ENCODE measurements around the gene RASL10A. TPM values are rescaled to one million over a fixed set of nuclear protein-coding genes. Genes with fewer than 3 reads are reported as not detected.

The RASL10A gene
- polyA plus RNA-seq, 3 donors, result 0.35 to 2.1 (median 0.50) TPM

DNA sequence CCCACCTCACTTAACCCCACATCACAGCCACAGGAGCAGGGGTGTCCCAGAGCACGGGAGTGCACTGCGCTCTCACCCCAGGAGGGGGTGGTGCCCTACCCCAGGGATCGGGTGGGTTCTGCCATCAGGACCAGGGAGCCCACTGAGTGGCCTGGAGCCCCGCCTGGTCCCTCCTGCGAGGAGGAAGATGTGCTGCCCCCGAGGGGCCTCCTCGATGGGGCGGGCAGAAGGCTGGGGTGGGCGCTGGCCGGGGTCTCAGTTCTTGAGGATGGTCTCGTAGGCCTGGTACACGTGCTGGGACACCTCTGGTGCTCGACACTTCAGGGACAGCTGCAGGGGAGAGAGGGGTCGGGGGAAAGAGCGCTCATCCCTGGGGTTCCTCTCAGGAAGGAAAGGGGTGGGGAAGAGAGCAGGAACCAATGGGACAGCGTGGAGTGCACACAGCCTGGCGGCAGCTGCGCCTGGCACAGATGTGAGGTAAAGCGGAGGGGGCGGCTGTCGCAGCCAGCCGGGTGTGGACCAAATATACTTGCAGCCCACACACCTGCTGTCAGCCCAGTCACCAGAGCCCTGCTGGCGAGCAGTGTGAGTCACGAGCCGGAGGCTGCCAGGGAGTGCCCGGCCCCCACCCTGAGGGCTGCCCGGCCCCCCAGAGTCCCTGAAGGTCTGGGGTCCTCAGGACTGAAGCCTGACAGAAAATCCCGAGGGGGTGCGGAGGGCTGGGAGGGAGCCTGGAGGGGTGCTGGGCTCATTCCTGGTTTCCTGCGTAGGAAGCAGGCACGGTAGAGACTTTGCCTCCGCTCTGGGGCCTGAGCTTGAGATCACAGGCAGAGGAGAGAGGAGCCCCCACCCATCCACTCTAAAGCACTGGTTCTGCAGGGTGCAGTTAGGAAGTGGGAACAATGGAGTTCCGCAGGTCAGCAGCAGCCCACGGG lies 13.3 kb upstream of the RASL10A start:
- DNase-seq, result no peak
- H3K4me1 Mint-ChIP-seq, result no peaks in the 10 kb centered on the region
- peak overlapping the region in 1 of 7 donors; percentile 61 for H3K27ac Mint-ChIP-seq
- Histone ChIP-seq H4K20me1 (ENCODE audit: insufficient read depth, low read length) (peaks cover 30% of the 10 kb centered on the region), H3K4me1 (ENCODE audit: control insufficient read depth in 1 of 2, insufficient read depth in 2 of 2, low read length in 2 of 2) (no peaks in the 10 kb centered on the region), H3K27ac (ENCODE audit: low read depth in 1 of 2, low read length in 2 of 2) (no peak overlapping the region), H3K36me3 (replicated peaks in 1 of 2; ENCODE audit: control insufficient read depth in 1 of 2, insufficient read depth in 2 of 2, low read length in 2 of 2) (peaks cover 71 to 78% of the 10 kb centered on the region in 2 donors), H3K4me3 (replicated peaks in 1 of 3; ENCODE audit: low read depth in 2 of 3, low read length in 3 of 3) (no peak overlapping the region), H3K4me2 (replicated peaks; ENCODE audit: extremely low read depth, low read length, poor library complexity, severe bottlenecking) (no peak overlapping the region), H3K9ac (ENCODE audit: insufficient read depth, low read length, poor library complexity, severe bottlenecking) (no peak overlapping the region), H3K79me2 (ENCODE audit: insufficient read depth, low read length) (no peaks in the 10 kb centered on the region), H3K27me3 (ENCODE audit: control insufficient read depth in 2 of 2, insufficient read depth in 2 of 2, low read length in 2 of 2) (no peaks in the 10 kb centered on the region), H3K9me3 (replicated peaks in 1 of 2; ENCODE audit: control insufficient read depth in 1 of 2, insufficient read depth in 1 of 2, low read length in 2 of 2) (no peaks in the 10 kb centered on the region), H2AFZ (ENCODE audit: insufficient read depth, low read depth, low read length, poor library complexity, severe bottlenecking) (no peak overlapping the region)
- H3K9me3 Mint-ChIP-seq, result peaks cover 0 to 3% (median 0%) of the 10 kb centered on the region in 7 donors
- intact Hi-C loops (cut with micrococcal nuclease), result no loop called here
- peaks cover 54 to 76% of the 10 kb centered on the region in 2 donors for H3K36me3 Mint-ChIP-seq
- H3K4me3 Mint-ChIP-seq, result no peak overlapping the region
- WGBS (ENCODE audit: insufficient coverage), result 91% methylated on average over 28 of the region's 34 CpGs
- H3K27me3 Mint-ChIP-seq (ENCODE audit: low read depth in 3 of 3), result peaks cover 0 to 2% (median 0%) of the 10 kb centered on the region in 3 donors
- TF ChIP-seq, protein P1, sequence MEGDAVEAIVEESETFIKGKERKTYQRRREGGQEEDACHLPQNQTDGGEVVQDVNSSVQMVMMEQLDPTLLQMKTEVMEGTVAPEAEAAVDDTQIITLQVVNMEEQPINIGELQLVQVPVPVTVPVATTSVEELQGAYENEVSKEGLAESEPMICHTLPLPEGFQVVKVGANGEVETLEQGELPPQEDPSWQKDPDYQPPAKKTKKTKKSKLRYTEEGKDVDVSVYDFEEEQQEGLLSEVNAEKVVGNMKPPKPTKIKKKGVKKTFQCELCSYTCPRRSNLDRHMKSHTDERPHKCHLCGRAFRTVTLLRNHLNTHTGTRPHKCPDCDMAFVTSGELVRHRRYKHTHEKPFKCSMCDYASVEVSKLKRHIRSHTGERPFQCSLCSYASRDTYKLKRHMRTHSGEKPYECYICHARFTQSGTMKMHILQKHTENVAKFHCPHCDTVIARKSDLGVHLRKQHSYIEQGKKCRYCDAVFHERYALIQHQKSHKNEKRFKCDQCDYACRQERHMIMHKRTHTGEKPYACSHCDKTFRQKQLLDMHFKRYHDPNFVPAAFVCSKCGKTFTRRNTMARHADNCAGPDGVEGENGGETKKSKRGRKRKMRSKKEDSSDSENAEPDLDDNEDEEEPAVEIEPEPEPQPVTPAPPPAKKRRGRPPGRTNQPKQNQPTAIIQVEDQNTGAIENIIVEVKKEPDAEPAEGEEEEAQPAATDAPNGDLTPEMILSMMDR (IDR thresholded peaks at IDR 0.05), result no peak

DNA sequence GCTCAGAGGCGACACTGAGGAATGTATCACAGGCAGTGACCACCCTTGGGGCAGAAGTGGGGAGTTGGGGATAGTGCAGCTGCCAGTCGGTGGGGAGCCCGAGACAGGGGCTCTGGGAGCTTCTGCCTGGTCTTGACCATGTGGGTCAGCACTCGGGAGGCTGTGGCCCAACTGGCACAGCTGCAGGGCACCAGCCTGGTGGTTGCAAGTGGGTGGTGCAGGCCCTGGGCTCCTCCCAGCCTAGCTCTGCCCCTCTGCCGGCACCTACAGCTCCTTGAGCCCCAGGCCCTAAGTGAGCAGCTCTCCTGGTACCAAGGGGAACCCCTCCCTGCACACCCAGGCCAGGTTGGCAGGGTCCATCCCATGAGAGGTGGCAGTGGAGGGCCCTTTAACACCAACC lies 12.6 kb upstream of the RASL10A start:
- TF ChIP-seq, protein P1 (IDR thresholded peaks at IDR 0.05), result no peak
- Mint-ChIP-seq H3K36me3 (peaks cover 48 to 68% of the 10 kb centered on the region in 2 donors), H3K9me3 (peaks cover 0 to 3% (median 0%) of the 10 kb centered on the region in 7 donors), H3K27ac (no peak overlapping the region), H3K4me1 (no peaks in the 10 kb centered on the region), H3K4me3 (no peak overlapping the region), H3K27me3 (ENCODE audit: low read depth in 3 of 3) (peaks cover 0 to 2% (median 2%) of the 10 kb centered on the region in 3 donors)
- WGBS (ENCODE audit: insufficient coverage), result 100% methylated on average over 4 of the region's 5 CpGs
- H3K9ac ChIP-seq (ENCODE audit: insufficient read depth, low read length, poor library complexity, severe bottlenecking), result no peak overlapping the region
- H3K4me2 ChIP-seq (replicated peaks; ENCODE audit: extremely low read depth, low read length, poor library complexity, severe bottlenecking), result no peak overlapping the region
- H3K27me3 ChIP-seq (ENCODE audit: control insufficient read depth in 2 of 2, insufficient read depth in 2 of 2, low read length in 2 of 2), result no peaks in the 10 kb centered on the region
- H3K27ac ChIP-seq (ENCODE audit: low read depth in 1 of 2, low read length in 2 of 2), result no peak overlapping the region
- H3K79me2 ChIP-seq (ENCODE audit: insufficient read depth, low read length), result no peaks in the 10 kb centered on the region
- no peak for DNase-seq
- H2AFZ ChIP-seq (ENCODE audit: insufficient read depth, low read depth, low read length, poor library complexity, severe bottlenecking), result no peak overlapping the region
- peaks cover 26% of the 10 kb centered on the region for H4K20me1 ChIP-seq (ENCODE audit: insufficient read depth, low read length)
- H3K9me3 ChIP-seq (replicated peaks in 1 of 2; ENCODE audit: control insufficient read depth in 1 of 2, insufficient read depth in 1 of 2, low read length in 2 of 2), result no peaks in the 10 kb centered on the region
- H3K36me3 ChIP-seq (replicated peaks in 1 of 2; ENCODE audit: control insufficient read depth in 1 of 2, insufficient read depth in 2 of 2, low read length in 2 of 2), result peaks cover 65 to 70% of the 10 kb centered on the region in 2 donors
- intact Hi-C loops (cut with micrococcal nuclease), result no loop called here
- H3K4me1 ChIP-seq (ENCODE audit: control insufficient read depth in 1 of 2, insufficient read depth in 2 of 2, low read length in 2 of 2), result no peaks in the 10 kb centered on the region
- no peak overlapping the region for H3K4me3 ChIP-seq (replicated peaks in 1 of 3; ENCODE audit: low read depth in 2 of 3, low read length in 3 of 3)
